Raji (cell line): Measurements from ENCODE around the gene CDC25A.

Experiments
- POLR2A ChIP-seq: IDR thresholded peaks from 2 replicates; pipeline ENCODE4 v1.6.1; 2011; ENCODE audit warnings: low read depth, low read length, control low read depth; ENCODE audit not compliant: insufficient read depth

CDC25A gene

DNA sequence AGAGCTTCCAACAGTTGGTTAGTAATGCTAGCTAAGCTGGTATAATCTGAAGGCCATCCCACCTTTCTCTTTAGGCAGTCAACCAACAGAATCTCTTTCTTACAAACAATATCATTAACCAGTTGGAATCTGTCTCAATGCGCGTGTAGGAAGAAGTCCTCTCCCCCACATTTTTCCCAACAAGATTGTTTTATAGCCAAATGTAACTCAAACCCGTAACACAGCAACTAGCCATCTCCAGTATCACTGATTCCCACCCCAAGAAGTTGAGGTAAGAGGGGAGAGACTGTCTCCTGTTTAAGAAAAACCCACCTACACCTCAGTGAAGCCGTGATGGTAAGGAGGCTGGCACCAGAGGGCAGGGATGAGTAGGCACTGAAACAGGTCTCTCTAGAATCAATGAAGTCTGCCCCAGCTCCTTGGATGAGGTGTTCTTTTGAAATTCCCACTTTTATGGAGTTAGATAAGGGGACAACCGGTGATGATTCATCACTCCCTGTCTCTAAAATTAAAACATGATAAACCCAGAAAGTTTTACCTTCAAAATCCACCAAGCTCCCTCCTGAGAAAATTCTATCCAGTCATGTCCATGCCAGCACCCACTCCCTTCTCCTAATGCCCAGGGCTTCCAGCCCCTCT, 30.9 kb downstream of the CDC25A start:
- no peak for TF ChIP-seq POLR2A

DNA sequence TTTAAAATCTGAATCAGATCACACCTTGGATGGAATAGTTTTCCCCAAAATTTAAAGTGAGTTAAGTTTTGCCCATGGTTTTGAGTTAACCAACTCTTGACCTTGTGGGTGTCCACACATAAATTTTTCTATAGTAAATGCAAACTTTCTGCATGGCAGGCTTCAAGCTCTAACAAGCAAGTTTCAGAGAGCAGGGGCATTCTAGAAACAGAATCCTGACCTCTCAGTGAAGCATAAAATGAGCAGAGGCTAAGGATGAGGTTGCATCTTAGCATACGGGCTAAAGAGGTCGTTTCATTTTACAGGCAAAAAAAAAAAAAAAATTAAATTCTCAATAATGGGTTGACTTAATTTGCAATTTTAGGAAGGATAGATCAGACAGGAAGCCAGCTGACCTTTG, 32.1 kb downstream of the CDC25A start:
- TF ChIP-seq POLR2A, result no peak

DNA sequence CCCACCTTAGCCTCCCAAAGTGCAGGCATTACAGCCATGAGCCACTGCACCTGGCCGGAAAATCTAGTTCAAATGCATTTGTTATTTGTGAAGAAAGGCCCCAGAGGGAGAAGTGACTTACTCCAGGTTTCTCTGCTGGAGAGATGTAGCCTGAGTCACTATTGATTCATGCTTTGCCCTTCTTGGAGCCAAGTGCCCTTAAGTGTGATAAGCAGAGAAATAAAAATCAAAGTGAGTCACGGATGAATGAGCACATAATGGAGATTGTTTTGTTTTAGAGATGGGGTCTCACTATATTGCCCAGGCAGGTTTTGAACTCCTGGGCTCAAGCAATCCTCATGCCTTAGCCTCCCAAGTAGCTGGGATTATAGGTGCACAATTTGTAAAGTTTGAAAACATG, 33.1 kb downstream of the CDC25A start:
- no peak for TF ChIP-seq POLR2A

DNA sequence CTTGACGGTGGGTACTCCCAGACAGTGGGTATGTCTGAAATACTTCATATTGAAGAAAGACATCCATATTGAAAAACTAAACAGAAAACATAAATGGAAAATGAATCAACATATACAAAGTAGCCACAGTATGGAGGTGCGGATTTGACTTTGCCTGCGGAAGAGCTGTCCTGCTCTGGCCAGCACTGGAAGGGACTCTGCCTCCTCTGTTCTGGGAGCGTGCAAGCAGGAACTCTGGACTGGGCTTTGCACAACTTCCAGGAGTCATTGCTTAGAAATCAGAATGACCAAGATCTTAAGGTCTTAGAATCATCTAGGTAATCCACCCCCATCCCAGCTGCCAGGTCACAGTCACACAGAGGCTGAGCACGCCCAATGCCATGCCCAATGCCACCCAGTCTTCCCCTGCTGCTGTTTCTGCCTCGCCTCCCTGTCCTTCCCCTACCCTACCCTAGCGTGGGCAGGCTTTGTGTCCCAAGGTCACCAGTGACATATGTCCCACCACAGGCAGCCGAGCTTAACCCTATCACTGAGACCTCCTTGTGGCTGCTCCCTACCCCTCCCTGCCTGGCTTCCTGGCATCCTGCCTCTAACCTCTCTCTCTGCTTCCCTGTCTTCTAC, 36.3 kb downstream of the CDC25A start:
- no peak for TF ChIP-seq POLR2A

DNA sequence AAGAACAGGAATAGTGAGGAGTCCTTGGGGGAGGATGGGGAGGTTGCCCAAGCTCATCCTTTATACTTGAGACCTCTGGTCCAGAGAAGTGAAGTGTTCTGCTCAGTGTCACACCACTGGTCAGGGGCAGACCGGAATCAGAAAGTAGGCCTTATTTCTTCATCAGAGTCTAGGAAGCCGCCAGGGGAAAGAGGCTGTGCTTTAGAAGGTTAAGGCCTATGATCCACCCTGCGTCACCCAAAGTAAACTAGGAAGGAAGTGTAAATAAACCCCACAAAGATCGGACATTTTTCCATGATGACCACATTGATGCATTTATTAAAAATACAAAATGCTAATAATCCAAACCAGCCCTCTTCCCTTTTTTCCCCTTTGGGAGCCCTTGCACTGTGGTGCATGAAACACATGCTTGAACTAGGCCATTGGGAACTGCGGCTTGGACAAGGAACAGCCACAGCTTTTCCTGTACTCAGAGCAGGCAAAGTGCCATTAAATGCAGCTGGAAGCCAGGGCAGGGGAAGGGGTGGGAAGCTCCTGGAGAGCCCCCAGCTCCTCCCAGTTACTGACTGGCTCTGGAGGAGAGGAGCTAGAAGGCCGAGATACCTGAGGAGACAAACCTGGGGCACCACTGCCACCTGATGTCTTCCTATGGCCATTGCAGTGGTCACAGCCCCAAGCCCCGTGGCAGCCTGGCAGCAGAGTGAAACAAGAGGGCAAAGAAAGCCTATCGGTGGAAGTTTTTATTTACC, 37.0 kb downstream of the CDC25A start:
- no peak for TF ChIP-seq POLR2A

DNA sequence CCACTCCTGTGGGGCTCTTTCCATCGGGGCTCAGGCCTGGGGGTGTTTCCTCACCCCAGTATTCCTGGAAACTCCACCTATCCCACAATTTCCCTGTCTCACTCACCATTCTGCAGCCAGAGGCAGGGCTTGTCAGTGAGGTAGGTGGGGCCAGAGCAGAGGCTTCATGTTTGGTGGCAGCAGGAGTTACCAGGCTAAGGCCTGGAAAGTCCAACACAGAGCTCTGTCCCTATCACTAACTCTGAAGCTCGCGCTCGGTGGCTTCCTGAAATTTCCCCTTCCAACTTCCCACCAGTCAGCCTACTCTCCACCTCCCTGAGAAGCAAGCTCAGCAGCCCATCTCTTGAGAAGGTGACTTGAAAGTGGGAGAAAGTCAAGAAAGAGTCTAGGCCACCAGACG, 44.2 kb downstream of the CDC25A start:
- TF ChIP-seq POLR2A, result no peak

DNA sequence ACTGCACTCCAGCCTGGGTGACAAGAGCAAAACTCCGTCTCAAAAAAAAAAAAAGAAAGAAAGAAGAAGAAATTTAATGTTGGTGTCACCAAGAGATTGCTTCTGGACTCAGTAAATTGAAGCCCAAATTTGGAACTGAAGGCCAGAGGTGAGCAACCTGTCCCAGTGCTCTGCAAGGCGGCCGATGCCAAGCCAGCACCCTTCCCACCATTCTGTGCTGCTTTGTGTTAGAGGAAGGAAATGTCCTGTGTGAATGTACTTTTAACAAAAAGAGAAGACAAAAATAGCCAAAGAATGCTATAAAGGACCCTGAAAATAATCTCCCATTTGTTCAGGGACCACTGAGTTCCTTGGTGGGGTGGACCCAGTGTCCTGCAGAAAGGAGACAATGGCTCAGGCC, 44.6 kb downstream of the CDC25A start:
- no peak for TF ChIP-seq POLR2A

DNA sequence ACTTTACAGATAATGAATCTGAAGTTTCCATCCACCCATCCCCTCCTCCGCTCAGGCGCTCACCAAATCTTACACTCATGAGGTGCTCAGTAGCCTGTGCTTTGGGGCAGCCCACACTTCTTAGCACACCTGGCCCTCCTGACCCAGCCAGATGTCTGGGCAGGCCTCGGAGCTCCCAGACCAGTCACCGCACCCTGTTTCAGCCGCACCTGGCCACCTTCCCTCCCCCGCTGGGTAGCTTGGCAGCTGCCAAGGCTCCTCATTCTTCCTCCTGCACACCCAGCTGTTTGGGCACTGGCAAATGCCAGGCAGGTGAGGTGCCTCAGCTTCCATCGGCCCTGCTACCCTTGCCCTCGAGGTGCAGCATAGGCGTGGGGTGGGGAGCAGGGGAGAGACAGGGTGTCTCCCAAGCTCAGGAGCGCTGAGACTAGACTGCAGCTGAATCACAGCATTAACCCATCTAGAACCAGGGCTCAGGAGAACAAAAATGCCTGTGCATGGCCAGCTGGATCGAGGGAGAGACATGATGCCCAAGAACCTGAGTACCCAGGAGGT, 45.8 kb downstream of the CDC25A start:
- TF ChIP-seq POLR2A, result no peak

DNA sequence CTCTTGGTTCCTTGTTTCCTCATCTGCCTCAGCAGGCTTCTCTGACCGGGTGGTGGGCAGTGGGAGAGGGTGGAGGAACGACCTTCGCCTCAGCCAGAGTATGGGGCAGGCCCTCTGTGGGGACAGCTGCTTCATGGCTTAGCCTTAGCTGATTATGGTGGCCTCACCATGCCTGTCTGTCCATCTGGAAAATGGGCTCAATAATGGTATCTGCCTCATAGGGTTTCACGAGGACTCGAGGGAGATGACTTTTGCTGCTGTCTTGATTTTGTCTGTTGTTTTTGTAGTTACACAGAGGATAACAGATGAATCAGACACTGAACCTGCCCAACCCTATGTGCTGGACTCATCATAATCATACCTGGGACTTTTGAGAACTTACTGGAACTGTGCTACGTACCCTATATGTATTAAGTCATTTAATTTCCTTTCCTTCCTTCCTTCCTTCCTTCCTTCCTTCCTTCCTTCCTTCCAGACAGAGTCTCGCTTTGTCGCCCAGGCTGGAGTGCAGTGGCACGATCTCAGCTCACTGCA, 46.5 kb downstream of the CDC25A start:
- TF ChIP-seq POLR2A, result no peak

DNA sequence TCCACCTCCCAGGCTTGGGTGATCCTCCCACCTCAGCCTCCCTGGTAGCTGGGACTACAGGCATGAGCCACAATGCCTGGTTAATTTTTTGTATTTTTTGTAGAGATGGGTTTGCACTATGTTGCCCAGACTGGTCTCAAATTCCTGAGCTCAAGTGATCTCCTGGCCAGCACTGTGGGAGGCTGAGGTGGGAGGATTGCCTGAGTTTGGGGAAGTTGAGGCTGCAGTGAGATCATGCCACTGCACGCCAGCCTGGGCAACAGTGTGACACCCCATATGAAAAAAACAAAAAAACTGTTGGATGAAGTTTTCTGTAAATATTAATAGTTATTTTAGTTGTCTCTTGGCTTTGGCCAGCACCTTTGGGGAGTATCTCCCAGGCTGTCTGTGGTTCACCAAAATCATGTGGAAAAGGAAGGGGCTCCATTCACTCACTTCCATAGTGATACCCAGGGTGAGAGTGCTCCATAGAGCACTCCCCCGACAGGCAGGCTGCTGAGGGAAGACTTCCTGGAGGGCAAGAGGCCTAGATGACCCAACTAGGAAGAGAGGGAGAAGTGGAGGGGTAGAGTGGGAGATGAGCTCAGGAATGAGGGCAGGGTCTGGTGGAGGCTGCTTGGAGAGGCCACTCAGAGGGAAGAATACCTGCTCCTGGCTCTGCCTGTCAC, 47.1 kb downstream of the CDC25A start:
- TF ChIP-seq POLR2A, result no peak

DNA sequence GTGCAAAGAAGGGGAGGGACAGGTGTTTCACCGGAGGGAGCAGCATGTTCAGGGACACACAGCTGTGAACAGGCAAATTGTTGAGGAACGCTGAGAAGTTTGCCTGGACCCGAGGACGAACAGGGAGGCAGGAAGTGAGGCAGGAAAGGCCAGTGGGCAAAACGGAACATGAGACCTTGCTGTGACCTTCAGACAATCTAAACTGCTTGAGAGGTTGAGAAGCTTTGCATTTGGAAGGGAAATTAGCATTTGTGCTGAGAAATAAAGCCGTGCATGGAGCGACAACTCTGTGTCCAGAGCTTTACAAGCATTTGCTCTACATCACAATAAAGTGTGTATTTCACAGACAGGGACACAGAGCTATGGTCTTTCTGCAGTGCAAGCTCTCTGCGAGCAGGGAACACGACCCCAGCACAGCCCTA, 47.9 kb downstream of the CDC25A start:
- no peak for TF ChIP-seq POLR2A

DNA sequence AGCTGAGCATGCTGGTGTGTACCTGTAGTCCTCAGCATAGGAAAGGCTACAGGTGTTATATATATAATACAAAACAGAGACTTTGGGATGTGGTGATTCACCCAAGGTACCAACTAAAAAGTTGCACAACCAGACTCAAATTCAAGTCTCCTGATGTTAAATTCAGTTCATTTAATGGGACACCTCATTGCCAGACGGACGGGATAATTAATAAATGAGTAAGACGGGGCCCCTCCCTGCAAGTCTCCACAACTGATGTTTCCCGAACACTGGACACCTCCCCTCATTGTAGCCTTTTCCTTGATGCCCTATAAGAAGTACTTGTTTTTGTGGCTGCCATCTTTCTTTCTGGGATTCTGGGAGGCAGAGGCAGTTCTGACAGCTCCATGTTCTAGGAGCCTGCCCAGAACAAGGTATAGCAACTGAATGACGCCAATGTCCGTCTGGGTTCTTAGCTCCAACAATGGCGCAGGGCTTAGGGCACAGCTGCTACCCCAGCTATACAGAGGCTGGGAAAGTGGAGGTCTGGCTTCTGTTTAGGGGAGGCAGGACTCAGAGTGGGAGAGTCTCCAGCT, 50.7 kb downstream of the CDC25A start:
- TF ChIP-seq POLR2A, result no peak

DNA sequence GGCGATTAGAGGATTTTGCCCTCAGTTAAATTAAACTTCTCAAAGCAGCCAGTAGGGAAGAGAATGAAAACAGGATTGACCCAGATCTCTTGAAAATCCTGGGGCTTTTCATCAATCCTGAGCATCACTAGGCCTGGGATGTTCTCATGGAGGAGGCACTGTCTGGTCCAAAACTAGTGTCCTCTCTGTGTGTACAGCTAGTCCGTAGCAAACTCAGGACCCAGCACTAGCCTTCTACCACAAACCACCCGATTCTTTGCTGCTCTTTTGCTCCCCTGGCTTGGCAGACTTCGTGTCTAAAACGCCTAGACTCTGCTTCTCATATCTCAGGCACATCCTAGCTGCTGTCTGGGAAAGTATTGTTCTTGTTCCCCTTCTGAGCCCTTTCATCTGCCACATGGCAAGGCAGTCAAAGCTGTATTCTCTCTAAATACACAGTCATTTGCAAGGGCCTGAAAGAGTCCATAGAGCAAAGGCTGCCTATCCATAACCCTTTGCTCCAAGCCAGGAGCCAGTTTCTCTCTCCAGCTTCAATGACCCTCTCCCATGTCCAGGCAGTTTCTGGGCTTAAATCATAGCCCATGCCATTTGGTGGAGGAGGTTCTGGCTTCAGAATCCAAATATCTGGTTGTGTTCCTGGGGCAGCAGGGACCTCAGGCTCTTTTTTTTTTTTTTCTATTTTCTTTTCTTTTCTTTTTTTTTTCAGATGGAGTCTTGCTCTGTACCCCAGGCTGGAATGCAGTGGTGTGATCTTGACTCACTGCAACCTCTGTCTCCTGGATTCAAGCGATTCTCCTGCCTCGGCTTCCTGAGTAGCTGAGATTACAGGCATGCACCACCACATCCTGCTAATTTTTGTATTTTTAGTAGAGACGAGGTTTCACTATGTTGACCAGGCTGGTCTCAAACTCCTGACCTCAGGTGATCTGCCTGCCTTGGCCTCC, 52.4 kb downstream of the CDC25A start:
- no peak for TF ChIP-seq POLR2A
